HG03575 (cell line): ENCODE results near the gene KAZALD1.

Experiments used
- ATAC-seq: cut with Tn5 transposase; IDR thresholded peaks from one replicate; pipeline ENCODE4 v1.9.1; 2021; ENCODE audit not compliant: unreplicated experiment, insufficient number of reproducible peaks, low FRiP score; ENCODE audit errors: extremely low read depth

KAZALD1 gene

DNA sequence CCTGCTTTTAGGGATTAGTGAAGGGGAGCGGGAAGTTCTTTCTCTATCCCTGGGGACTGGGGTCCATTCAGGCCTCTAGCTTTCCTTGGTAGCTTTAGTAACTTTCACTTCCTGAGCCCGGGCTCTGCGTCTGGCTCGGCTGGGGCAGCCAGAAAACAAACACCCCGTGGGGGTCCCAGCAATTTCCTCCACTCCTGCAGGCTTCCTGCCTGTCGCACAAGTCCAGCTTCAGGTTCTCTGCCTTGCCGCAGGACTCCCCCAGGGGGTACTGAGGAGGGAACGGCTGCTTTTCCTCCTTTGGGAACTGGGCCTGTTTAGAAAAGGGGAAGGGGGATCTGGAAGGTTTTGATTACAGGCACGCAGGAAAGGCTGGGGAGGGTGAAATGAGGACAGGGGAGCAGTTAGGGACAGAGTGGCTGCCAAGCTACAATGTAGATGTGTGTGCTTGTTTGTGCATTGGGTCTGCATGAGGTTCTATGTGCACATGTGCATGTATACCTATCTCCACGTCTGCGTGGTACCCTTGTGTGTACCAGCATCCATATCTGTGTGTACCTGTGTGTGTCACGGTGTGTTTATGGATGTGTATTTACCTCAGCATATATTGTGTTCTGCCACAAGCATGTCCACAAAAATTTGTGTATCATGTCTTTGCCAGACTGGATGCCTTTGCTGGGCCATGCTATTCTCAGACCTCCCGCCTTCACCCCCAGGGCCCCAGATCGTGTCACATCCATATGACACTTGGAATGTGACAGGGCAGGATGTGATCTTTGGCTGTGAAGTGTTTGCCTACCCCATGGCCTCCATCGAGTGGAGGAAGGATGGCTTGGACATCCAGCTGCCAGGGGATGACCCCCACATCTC lies 2.0 kb downstream of the KAZALD1 start:
- ATAC-seq: no peak

DNA sequence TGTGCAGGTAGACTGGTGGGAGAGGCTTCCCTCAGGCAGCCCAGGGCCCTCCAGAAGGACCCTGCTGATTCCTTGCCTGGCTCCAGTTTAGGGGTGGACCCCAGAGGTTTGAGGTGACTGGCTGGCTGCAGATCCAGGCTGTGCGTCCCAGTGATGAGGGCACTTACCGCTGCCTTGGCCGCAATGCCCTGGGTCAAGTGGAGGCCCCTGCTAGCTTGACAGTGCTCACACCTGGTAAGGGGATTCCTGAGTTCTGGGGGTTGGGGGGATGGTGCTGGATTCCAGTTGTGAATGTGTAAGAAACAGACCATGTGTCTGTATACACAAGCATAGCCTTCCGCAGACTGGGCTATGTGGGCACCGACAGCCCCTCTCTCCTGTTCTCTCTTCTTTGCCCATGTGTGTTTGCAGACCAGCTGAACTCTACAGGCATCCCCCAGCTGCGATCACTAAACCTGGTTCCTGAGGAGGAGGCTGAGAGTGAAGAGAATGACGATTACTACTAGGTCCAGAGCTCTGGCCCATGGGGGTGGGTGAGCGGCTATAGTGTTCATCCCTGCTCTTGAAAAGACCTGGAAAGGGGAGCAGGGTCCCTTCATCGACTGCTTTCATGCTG lies 2.7 kb downstream of the KAZALD1 start:
- no peak for ATAC-seq

- no peak for ATAC-seq
Measured at GRCh38 chr10:101065481-101066145, 3.8 kb downstream of the KAZALD1 start.

- no peak for ATAC-seq
Measured at GRCh38 chr10:101066146-101066895, 4.5 kb downstream of the KAZALD1 start.

- ATAC-seq: no peak
Measured at GRCh38 chr10:101066896-101067355, 5.1 kb downstream of the KAZALD1 start.

DNA sequence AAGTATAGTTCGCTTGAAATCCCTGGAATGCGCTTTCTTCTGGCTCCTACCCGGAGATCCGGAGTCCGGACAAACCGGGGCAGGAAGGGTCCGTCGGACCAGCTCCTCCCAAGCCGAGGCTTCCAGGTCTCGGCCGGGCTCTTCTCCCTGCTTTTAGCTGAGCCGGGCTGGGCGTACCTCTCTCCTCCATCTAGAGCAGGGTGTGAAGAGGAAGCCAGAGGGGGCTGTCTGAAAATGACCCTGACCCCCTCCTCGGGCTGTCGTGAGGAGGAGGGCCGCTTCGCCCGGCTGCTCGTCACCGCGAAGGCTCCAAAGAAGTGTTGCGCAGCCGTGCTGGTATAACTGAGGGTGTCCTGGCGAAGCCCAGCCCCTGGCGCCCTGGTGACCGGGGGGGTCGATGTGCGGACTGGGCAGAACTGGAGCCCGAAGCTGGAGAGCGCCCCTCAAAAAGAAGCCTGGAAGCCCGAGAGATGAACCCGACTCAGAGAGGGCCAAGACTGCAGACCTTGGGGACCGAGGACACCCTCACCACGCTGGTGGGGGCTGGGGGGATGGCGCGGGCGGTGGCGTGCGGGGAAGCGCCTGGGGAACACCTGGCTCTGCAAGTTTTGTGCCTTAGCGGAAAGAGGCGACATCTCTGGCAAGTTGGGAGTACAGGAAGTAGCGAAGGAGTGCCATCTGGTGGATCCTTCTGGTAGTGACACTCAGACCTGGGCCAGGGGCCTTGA lies 5.7 kb downstream of the KAZALD1 start:
- ATAC-seq: no peak

DNA sequence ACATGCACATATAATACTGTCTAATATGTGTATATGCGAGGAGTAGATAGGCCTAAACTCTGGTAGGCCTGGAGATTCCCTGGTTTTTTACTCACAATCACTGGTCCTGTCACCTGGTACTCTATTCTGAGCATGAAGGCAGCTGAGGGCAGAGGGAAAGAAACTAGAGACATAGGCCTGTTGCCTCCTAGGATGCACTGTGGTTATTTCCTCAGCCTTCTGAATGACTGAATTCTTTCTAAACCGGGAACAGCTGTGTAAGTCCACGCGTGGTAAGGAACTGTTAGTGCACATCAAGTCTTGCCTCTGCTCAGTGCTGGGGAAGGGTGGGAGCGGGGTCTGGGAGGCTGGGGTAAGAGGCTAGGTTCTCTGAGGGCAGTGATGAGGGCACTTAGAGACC lies 7.7 kb downstream of the KAZALD1 start:
- ATAC-seq: no peak

DNA sequence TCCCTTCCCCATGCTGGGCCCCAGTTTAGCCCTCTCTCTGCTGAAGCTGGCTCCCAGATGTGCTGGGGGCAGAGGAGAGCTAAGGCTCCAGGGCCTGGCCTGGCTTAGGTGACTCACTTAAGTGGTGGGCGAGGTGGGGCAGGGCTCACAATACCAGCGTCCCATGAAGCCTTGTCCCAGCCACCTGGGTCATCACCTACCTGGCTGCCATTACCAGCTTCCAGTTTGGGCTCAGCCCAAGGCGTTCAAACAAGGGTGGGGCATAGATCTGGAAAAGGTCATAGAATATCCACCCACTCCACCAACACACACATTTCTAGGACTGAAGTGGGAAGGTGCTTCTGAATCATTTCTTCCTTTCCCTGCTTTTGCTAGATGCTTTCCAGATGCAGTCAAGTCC lies 8.3 kb downstream of the KAZALD1 start:
- ATAC-seq: no peak

- ATAC-seq: no peak
Measured at GRCh38 chr10:101071267-101071884, 9.6 kb downstream of the KAZALD1 start.

- no peak for ATAC-seq
Measured at GRCh38 chr10:101071885-101072433, 10.2 kb downstream of the KAZALD1 start.

DNA sequence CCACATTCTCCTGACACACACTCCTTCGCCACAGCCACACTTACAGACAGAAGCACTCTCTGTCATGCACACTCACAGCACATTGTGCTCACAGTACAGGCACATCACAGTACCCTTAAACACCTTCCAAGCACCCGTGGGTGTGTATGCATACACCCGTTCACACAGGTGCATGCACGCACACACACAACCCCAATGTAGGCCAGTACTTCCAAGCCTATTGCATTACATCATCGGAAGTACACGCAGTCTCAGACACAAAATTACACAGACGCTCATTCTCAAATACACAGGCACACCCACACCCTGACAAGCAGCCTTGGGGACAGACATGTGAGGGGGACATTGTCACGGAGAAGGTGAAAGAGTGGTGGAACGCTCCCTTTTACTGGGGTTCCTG lies 11.1 kb downstream of the KAZALD1 start:
- ATAC-seq: no peak

GRCh38 chr10:101073631-101074030 lies 11.8 kb downstream of the KAZALD1 start:
- ATAC-seq: no peak

DNA sequence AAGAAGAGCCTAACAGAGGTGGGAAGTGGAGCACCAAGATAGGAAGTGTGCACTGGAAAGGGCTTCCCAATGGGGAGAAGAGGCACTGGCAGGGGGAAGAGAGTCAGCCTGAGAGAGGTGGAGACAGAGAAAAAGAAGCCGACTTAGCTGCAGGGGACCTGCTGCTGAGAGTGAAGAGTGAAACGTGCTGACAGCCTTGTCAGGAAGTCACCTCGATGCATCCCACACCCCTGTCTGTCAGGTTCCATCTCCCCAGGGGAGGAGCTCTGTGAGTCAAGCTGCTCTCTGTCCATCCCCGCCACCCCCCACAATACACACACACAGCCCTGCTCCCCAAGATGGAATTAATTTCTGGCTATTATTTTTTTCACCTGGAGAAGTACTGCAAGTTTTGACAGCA lies 14.0 kb downstream of the KAZALD1 start:
- ATAC-seq: no peak

DNA sequence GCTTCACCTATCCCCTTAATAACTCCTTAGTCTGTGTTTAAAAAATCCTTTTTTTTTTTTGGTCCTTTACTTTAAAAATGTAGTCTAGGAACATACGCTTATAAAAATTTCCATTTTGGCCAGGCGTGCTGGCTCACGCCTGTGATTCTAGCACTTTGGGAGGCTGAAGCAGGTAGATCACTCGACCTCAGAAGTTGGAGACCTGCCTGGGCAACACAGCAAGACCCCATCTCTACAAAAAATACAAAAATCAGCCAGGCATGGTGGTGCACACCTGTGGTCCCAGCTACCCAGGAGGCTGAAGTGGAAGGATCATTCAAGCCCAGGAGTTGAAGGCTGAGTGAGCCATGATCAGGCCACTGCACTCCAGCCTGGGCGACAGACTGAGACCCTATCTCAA lies 14.8 kb downstream of the KAZALD1 start:
- ATAC-seq: no peak

DNA sequence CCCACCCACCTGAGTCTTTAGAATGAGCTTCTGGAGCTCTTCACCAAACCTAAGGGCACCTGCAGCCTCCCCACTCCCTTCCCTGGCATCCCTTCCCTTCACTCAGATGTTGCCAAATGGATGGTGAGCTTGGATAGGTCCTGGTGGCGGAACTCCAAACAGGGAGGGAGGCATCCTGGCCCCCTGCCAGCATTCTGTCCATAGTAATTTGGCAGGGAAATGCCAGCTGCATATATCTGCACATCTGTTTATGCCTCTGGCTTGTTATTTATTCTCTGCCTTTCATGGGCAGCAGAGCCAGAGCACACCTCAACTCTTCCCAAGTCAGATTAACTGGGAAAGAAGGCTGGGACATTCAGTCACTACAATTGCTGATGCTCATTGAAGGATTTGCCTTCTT lies 18.1 kb downstream of the KAZALD1 start:
- ATAC-seq: no peak

DNA sequence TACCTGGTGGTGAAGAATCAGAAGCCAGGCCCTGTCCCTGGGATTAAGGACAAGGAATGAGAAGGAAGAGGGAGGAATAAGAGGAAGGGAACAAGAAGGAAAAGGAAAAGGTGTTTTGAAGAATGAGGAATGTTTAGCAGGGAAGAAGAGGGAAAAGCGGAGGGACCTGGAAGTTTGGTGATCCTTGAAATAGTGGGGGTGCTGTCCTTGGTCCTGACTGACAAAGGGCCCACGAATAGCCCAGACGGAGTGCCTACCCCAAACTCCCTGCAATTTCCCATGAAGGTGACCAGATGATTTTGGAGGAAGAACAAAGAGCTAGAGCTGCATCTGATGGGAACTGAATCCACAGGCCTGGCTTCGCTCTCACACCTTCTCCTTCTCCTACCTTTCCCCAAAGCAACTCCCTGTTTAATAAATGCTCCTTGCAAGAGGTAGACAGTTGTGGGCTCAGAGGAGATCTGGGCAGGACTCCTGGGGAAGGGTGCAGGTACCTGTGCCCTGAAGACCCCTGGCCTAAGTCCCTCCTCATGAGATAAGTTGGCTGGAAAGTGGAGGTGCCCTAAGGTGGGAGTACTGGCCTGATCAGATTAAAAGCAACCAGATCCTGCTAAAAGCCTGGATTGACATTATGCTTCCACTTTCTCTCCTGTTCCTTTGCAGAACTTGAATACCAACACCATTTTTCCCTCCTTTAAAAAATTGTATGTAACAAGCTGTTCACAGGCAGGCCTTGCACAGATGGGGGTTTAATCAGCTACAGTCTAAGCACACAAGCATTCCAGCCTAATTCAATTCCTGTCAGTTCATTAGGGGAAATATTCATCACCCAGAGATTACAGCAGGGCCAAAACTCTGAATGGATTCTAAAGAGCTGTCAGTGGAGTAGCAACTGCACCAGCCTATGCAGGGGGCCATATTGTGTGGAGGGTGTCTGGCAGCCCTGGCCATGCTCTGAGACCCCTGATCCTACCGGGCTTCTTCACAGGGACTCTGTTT lies 19.4 kb downstream of the KAZALD1 start:
- no peak for ATAC-seq

DNA sequence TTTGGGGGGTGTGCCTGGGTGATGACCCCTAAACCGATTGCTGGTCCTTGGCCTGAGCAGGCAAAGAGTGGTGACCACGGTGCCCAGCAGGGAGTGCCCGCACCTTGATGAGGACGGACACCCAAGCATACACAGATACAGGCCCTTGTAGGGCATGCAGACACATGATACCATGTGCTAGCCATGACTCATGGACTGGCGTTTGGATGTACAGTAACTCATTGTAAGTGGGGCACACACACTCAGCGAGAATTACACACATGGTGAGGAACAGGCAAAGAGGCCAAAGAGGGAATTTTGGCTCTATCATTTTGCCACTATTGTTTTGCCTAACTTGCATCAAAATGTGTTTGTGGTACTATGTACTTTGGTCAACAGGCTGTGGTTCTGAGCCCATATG lies 24.1 kb downstream of the KAZALD1 start:
- no peak for ATAC-seq
